Endodermal cell (in vitro differentiated cells): Measurements from ENCODE around the gene ASB10. TPM values are rescaled to one million over a fixed set of nuclear protein-coding genes. Genes with fewer than 3 reads are reported as not detected.

ENCODE experiments used
- DNase-seq: peaks from one replicate; pipeline ENCODE4 v3.0.0-alpha.2; 2017
- H3K27ac ChIP-seq: 2 replicates; pipeline ENCODE4 v1.5.1; 2013; ENCODE audit warnings: mild to moderate bottlenecking, low read depth, low read length, moderate library complexity
- H3K27me3 ChIP-seq: 2 replicates; pipeline ENCODE4 v1.6.1; 2013; ENCODE audit warnings: mild to moderate bottlenecking, low read length, moderate library complexity; ENCODE audit not compliant: insufficient read depth, control insufficient read depth, poor library complexity, severe bottlenecking
- H3K36me3 ChIP-seq: 2 replicates; pipeline ENCODE4 v1.7.0; 2013; ENCODE audit warnings: mild to moderate bottlenecking, low read length, moderate library complexity; ENCODE audit not compliant: control insufficient read depth, insufficient read depth
- H3K4me1 ChIP-seq: one replicate; pipeline ENCODE4 v1.7.0; 2013; ENCODE audit warnings: low read length; ENCODE audit not compliant: control insufficient read depth, insufficient read depth
- H3K4me3 ChIP-seq: 2 replicates; pipeline ENCODE4 v1.5.1; 2013; ENCODE audit warnings: mild to moderate bottlenecking, low read length, moderate library complexity
- H3K9ac ChIP-seq: 2 replicates; pipeline ENCODE4 v1.6.1; 2013; ENCODE audit warnings: mild to moderate bottlenecking, low read length, moderate library complexity; ENCODE audit not compliant: poor library complexity, severe bottlenecking; ENCODE audit errors: extremely low read depth
- H3K9me3 ChIP-seq: 2 replicates; pipeline ENCODE4 v1.6.1; 2013; ENCODE audit warnings: mild to moderate bottlenecking, low read length, moderate library complexity; ENCODE audit not compliant: control insufficient read depth
- H3K27ac Mint-ChIP-seq: 2 replicates; pipeline ENCODE4 v1.8.0; 2020; ENCODE audit warnings: mixed read lengths
- H3K27me3 Mint-ChIP-seq: 2 replicates; pipeline ENCODE4 v1.8.0; 2021; ENCODE audit warnings: mild to moderate bottlenecking, mixed read lengths; ENCODE audit not compliant: insufficient read depth
- H3K36me3 Mint-ChIP-seq: 2 replicates; pipeline ENCODE4 v1.8.0; 2020; ENCODE audit warnings: low read depth, mixed read lengths
- H3K4me1 Mint-ChIP-seq: 2 replicates; pipeline ENCODE4 v1.8.0; 2020; ENCODE audit warnings: mixed read lengths
- H3K4me3 Mint-ChIP-seq: 2 replicates; pipeline ENCODE4 v1.8.0; 2020; ENCODE audit warnings: mild to moderate bottlenecking, moderate library complexity, mixed read lengths
- H3K9me3 Mint-ChIP-seq: 2 replicates; pipeline ENCODE4 v1.8.0; 2020; ENCODE audit warnings: mild to moderate bottlenecking, mixed read lengths
- CTCF ChIP-seq: fragments of 200-600 bp; sonication (generic); conservative IDR thresholded peaks from 2 replicates; pipeline ENCODE4 v1.5.0; 2021; ENCODE audit warnings: antibody characterized with exemption, mild to moderate bottlenecking
- WGBS, 2 experiments: methylation state at CpG; one replicate each; pipeline versions ENCODE4 v1.1.5 to v1.1.7; 2013; ENCODE audit warnings: missing lambda C conversion rate in 2 of 2, mixed read lengths in 1 of 2; ENCODE audit not compliant: insufficient coverage in 1 of 2, insufficient read length in 1 of 2; 5-methylcytosine and 5-hydroxymethylcytosine counted together
- total RNA-seq, 2 donors: library from RNA; stranded (reverse); fragmentation: NEBNext Ultra II Directional in 1 of 2; extraction: Animal tissue kit (Norgen Biotek cat#: 25700) in 1 of 2; gene quantifications; 2 replicates in 1 of 2; 3 replicates in 1 of 2; pipeline ENCODE4 v1.2.1, GENCODE V29; 2021

ASB10 gene
- total RNA-seq, 2 donors from 2014 or later = not detected

GRCh38 chr7:151177310-151177709 lies 9.7 kb downstream of the ASB10 start:
- no peak overlapping the region for H3K27ac ChIP-seq
- H3K4me3 ChIP-seq = no peak overlapping the region
- Mint-ChIP-seq H3K27ac (no peak overlapping the region), H3K4me3 (no peak overlapping the region), H3K4me1 (peaks cover 2% of the 10 kb centered on the region), H3K9me3 (peaks cover 19% of the 10 kb centered on the region), H3K36me3 (peaks cover 2% of the 10 kb centered on the region), H3K27me3 (peaks cover 74% of the 10 kb centered on the region)
- no peaks in the 10 kb centered on the region for H3K36me3 ChIP-seq
- no peak for TF ChIP-seq CTCF
- no peak overlapping the region for H3K9ac ChIP-seq
- peaks cover 7% of the 10 kb centered on the region for H3K9me3 ChIP-seq
- H3K27me3 ChIP-seq = peaks cover 18% of the 10 kb centered on the region
- no peaks in the 10 kb centered on the region for H3K4me1 ChIP-seq
- 80 to 94% methylated on average over 1 of the region's 1 CpG for whole genome bisulfite sequencing, 2 experiments
- DNase-seq = no peak

DNA sequence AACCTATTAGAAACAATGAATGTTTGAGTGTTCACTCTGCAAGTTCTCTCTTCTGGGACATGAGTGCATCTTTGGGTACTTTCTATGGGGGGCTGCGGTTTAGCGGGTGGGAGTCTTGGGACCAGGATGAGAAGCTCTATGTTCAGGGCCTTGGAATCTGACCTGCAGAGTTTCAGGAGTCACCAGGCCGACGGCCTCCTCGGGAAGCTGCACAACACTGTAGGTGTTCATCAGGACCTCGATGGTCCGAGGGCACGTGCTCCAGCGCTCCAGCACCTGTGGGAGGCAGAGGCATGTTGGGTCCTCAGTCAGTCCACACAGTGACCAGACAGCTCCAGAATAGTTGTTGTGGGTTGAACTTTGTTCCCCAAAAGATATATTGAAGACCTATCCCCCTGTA lies 10.6 kb downstream of the ASB10 start:
- H3K4me3 ChIP-seq = no peak overlapping the region
- peaks cover 19% of the 10 kb centered on the region for H3K9me3 Mint-ChIP-seq
- peaks cover 2% of the 10 kb centered on the region for H3K4me1 Mint-ChIP-seq
- no peak overlapping the region for H3K4me3 Mint-ChIP-seq
- H3K36me3 ChIP-seq = no peaks in the 10 kb centered on the region
- no peak for DNase-seq
- no peak overlapping the region for H3K27ac ChIP-seq
- no peak overlapping the region for H3K9ac ChIP-seq
- TF ChIP-seq CTCF = no peak
- peaks cover 23% of the 10 kb centered on the region for H3K27me3 ChIP-seq
- no peak overlapping the region for H3K27ac Mint-ChIP-seq
- peaks cover 2% of the 10 kb centered on the region for H3K36me3 Mint-ChIP-seq
- H3K9me3 ChIP-seq = peaks cover 7% of the 10 kb centered on the region
- H3K4me1 ChIP-seq = no peaks in the 10 kb centered on the region
- peaks cover 77% of the 10 kb centered on the region for H3K27me3 Mint-ChIP-seq
- WGBS, 2 experiments = 93 to 98% methylated on average over 7 to 9 of the region's 9 CpGs

DNA sequence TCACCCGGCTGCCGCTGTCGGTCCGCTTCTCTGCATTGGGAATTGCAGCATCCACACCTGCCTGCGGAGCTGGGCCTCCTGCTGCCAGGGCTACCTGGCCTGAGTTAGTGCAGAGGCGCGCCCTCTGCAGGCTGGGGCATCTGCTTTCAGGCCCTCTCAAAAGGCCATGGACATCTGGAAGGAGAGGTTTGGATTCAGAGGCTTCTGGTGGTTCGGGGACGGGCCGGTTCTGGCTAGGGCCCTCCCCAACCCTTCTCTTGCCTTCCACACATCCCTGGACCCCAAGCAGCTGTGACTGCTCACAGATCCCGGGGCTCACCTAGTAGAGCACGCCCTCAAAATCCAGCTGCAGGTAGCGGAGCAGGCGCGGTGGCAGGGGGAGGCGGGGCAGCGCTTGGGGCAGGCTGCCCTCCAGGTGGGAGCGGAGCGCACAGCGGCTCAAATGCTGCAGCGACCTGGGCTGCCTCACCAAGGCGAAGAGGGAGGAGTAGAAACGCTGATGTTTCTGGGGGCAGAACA lies 11.2 kb downstream of the ASB10 start:
- Histone ChIP-seq H3K27ac (no peak overlapping the region), H3K9me3 (peaks cover 7% of the 10 kb centered on the region), H3K36me3 (no peaks in the 10 kb centered on the region), H3K4me1 (no peaks in the 10 kb centered on the region), H3K9ac (no peak overlapping the region), H3K27me3 (peaks cover 29% of the 10 kb centered on the region), H3K4me3 (no peak overlapping the region)
- 87 to 94% methylated on average over 12 to 23 of the region's 23 CpGs for WGBS, 2 experiments
- H3K4me3 Mint-ChIP-seq = no peak overlapping the region
- H3K27ac Mint-ChIP-seq = no peak overlapping the region
- peaks cover 82% of the 10 kb centered on the region for H3K27me3 Mint-ChIP-seq
- peaks cover 19% of the 10 kb centered on the region for H3K9me3 Mint-ChIP-seq
- peaks cover 2% of the 10 kb centered on the region for H3K4me1 Mint-ChIP-seq
- H3K36me3 Mint-ChIP-seq = peaks cover 2% of the 10 kb centered on the region
- peak; percentile 68 for DNase-seq
- peak; percentile 56 for TF ChIP-seq CTCF
